Measurements from ENCODE around the gene PLA2G12A. TPM values are rescaled to one million over a fixed set of nuclear protein-coding genes. Genes with fewer than 3 reads are reported as not detected.

Gene PLA2G12A
- total RNA-seq, 1 experiment from 2014 or later = 20.7 TPM

DNA sequence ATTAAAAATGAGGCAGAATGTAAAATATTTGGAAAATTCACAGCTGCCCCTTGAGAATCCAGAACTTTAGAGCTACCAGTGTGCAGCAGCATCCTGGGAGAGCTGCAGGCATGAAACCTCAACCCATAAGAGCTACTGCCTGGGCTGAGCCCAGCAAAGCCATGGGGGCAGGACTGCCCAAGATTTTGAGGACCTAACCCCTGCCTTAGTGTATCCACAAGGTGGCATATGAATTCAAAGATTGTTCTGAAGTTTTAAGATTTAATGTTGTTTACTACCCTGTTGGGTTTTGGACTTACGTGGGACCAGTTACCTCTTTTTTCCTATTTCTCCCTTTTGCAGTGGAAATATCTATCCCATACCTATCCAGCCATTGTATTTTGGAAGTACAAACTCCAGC lies 53.0 kb downstream of the PLA2G12A start:
- Histone ChIP-seq H3K4me3 (ENCODE audit: low read depth in 2 of 2, low read length in 2 of 2) (no peak overlapping the region), H3K9me3 (ENCODE audit: control insufficient read depth, insufficient read depth, low read depth, low read length) (no peaks in the 10 kb centered on the region), H3K27me3 (ENCODE audit: control insufficient read depth, insufficient read depth, low read length) (no peaks in the 10 kb centered on the region), H3K4me1 (ENCODE audit: control insufficient read depth, insufficient read depth, low read length) (no peaks in the 10 kb centered on the region), H3K27ac (ENCODE audit: low read length) (no peak overlapping the region), H3K36me3 (ENCODE audit: control insufficient read depth, insufficient read depth, low read length) (no peaks in the 10 kb centered on the region)
- TF ChIP-seq POLR2AphosphoS5 (IDR thresholded peaks at IDR 0.05; ENCODE audit: low read depth, low read length) = no peak
- TF ChIP-seq, protein P1, sequence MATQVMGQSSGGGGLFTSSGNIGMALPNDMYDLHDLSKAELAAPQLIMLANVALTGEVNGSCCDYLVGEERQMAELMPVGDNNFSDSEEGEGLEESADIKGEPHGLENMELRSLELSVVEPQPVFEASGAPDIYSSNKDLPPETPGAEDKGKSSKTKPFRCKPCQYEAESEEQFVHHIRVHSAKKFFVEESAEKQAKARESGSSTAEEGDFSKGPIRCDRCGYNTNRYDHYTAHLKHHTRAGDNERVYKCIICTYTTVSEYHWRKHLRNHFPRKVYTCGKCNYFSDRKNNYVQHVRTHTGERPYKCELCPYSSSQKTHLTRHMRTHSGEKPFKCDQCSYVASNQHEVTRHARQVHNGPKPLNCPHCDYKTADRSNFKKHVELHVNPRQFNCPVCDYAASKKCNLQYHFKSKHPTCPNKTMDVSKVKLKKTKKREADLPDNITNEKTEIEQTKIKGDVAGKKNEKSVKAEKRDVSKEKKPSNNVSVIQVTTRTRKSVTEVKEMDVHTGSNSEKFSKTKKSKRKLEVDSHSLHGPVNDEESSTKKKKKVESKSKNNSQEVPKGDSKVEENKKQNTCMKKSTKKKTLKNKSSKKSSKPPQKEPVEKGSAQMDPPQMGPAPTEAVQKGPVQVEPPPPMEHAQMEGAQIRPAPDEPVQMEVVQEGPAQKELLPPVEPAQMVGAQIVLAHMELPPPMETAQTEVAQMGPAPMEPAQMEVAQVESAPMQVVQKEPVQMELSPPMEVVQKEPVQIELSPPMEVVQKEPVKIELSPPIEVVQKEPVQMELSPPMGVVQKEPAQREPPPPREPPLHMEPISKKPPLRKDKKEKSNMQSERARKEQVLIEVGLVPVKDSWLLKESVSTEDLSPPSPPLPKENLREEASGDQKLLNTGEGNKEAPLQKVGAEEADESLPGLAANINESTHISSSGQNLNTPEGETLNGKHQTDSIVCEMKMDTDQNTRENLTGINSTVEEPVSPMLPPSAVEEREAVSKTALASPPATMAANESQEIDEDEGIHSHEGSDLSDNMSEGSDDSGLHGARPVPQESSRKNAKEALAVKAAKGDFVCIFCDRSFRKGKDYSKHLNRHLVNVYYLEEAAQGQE (IDR thresholded peaks at IDR 0.05; ENCODE audit: insufficient read depth in 1 of 2, low read depth in 2 of 2, low read length in 1 of 2) = no peak
- no peak for TF ChIP-seq TCF7L2 (IDR thresholded peaks at IDR 0.05; ENCODE audit: low read depth, low read length)
- TF ChIP-seq, protein P2, sequence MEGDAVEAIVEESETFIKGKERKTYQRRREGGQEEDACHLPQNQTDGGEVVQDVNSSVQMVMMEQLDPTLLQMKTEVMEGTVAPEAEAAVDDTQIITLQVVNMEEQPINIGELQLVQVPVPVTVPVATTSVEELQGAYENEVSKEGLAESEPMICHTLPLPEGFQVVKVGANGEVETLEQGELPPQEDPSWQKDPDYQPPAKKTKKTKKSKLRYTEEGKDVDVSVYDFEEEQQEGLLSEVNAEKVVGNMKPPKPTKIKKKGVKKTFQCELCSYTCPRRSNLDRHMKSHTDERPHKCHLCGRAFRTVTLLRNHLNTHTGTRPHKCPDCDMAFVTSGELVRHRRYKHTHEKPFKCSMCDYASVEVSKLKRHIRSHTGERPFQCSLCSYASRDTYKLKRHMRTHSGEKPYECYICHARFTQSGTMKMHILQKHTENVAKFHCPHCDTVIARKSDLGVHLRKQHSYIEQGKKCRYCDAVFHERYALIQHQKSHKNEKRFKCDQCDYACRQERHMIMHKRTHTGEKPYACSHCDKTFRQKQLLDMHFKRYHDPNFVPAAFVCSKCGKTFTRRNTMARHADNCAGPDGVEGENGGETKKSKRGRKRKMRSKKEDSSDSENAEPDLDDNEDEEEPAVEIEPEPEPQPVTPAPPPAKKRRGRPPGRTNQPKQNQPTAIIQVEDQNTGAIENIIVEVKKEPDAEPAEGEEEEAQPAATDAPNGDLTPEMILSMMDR (IDR thresholded peaks at IDR 0.05) = no peak
- no peak for TF ChIP-seq SIN3A (IDR thresholded peaks at IDR 0.05; ENCODE audit: borderline replicate concordance, insufficient read depth, low read depth, low read length)
- in situ Hi-C loops (cut with HindIII; ENCODE audit: low pct_unique_long_range_greater_than_20kb, low sequenced_read_pairs) (no loop called here), intact Hi-C loops (cut with micrococcal nuclease; ENCODE audit: unreplicated experiment) (no loop called here)
- DNase-seq (ENCODE audit: low read depth, low spot score) (no peak), ATAC-seq (no peak)
- ChIA-PET CTCF (no interaction called here), POLR2A (no interaction called here)
- BruUV-seq (replicated peaks) = no TSS peak

GRCh38 chr4:109675843-109676242 lies 54.0 kb downstream of the PLA2G12A start:
- Histone ChIP-seq H3K36me3 (ENCODE audit: control insufficient read depth, insufficient read depth, low read length) (no peaks in the 10 kb centered on the region), H3K9me3 (ENCODE audit: control insufficient read depth, insufficient read depth, low read depth, low read length) (no peaks in the 10 kb centered on the region), H3K4me1 (ENCODE audit: control insufficient read depth, insufficient read depth, low read length) (no peaks in the 10 kb centered on the region), H3K27me3 (ENCODE audit: control insufficient read depth, insufficient read depth, low read length) (no peaks in the 10 kb centered on the region), H3K27ac (ENCODE audit: low read length) (no peak overlapping the region), H3K4me3 (ENCODE audit: low read depth in 2 of 2, low read length in 2 of 2) (no peak overlapping the region)
- DNase-seq (ENCODE audit: low read depth, low spot score) = no peak
- no TSS peak for BruUV-seq (replicated peaks)
- ATAC-seq = no peak
- in situ Hi-C loops (cut with HindIII; ENCODE audit: low pct_unique_long_range_greater_than_20kb, low sequenced_read_pairs) = no loop called here
- TF ChIP-seq TCF7L2 (IDR thresholded peaks at IDR 0.05; ENCODE audit: low read depth, low read length) = no peak
- TF ChIP-seq SIN3A (IDR thresholded peaks at IDR 0.05; ENCODE audit: borderline replicate concordance, insufficient read depth, low read depth, low read length) = no peak
- TF ChIP-seq POLR2AphosphoS5 (IDR thresholded peaks at IDR 0.05; ENCODE audit: low read depth, low read length) = no peak
- TF ChIP-seq, protein P2 (IDR thresholded peaks at IDR 0.05) = no peak
- TF ChIP-seq, protein P1 (IDR thresholded peaks at IDR 0.05; ENCODE audit: insufficient read depth in 1 of 2, low read depth in 2 of 2, low read length in 1 of 2) = no peak
- CTCF ChIA-PET = no interaction called here
- POLR2A ChIA-PET = no interaction called here
- intact Hi-C loops (cut with micrococcal nuclease; ENCODE audit: unreplicated experiment) = no loop called here
